HEK293 (cell line): ENCODE measurements around the gene RRP1.

Experiments
- ELK4 ChIP-seq: IDR thresholded peaks from 2 replicates; pipeline ENCODE4 v1.6.1; 2011; ENCODE audit warnings: mild to moderate bottlenecking, low read depth, low read length, borderline replicate concordance
- INSM2 ChIP-seq: fragments of 450-650 bp; formaldehyde crosslinking; IDR thresholded peaks from 2 replicates; pipeline ENCODE4 v1.5.1; 2016; ENCODE audit warnings: missing biosample characterization, missing genetic modification characterization
- KLF9 ChIP-seq: fragments of 450-650 bp; formaldehyde crosslinking; IDR thresholded peaks from 2 replicates; pipeline ENCODE4 v1.5.1; 2016; ENCODE audit warnings: missing biosample characterization, missing genetic modification characterization, low read depth
- REST ChIP-seq: fragments of 450-650 bp; formaldehyde crosslinking; IDR thresholded peaks from 2 replicates; pipeline ENCODE4 v1.5.1; 2016; ENCODE audit warnings: missing biosample characterization, missing genetic modification characterization
- SALL2 ChIP-seq: fragments of 450-650 bp; formaldehyde crosslinking; IDR thresholded peaks from 2 replicates; pipeline ENCODE4 v1.5.0; 2017; ENCODE audit warnings: missing biosample characterization, mild to moderate bottlenecking, missing genetic modification characterization, borderline replicate concordance
- SP2 ChIP-seq: fragments of 450-650 bp; formaldehyde crosslinking; IDR thresholded peaks from 2 replicates; pipeline ENCODE4 v1.5.1; 2016; ENCODE audit warnings: missing biosample characterization, missing genetic modification characterization
- ZBTB21 ChIP-seq: fragments of 450-650 bp; formaldehyde crosslinking; IDR thresholded peaks from 2 replicates; pipeline ENCODE4 v1.5.1; 2017; ENCODE audit warnings: missing biosample characterization, missing genetic modification characterization
- ZBTB7A ChIP-seq: fragments of 450-650 bp; formaldehyde crosslinking; IDR thresholded peaks from 2 replicates; pipeline ENCODE4 v1.5.1; 2016; ENCODE audit warnings: low read depth, missing biosample characterization, missing genetic modification characterization
- ZEB2 ChIP-seq: fragments of 450-650 bp; formaldehyde crosslinking; IDR thresholded peaks from 2 replicates; pipeline ENCODE4 v1.5.1; 2016; ENCODE audit warnings: missing biosample characterization, missing genetic modification characterization
- ZNF133 ChIP-seq: fragments of 450-650 bp; formaldehyde crosslinking; IDR thresholded peaks from 2 replicates; pipeline ENCODE4 v1.5.1; 2016; ENCODE audit warnings: missing biosample characterization, missing genetic modification characterization
- ZNF155 ChIP-seq: fragments of 450-650 bp; formaldehyde crosslinking; IDR thresholded peaks from 2 replicates; pipeline ENCODE4 v1.5.1; 2016; ENCODE audit warnings: missing biosample characterization, missing genetic modification characterization
- ZNF211 ChIP-seq: fragments of 450-650 bp; formaldehyde crosslinking; IDR thresholded peaks from 2 replicates; pipeline ENCODE4 v1.5.1; 2016; ENCODE audit warnings: low read depth, missing biosample characterization, missing genetic modification characterization
- ZNF214 ChIP-seq: fragments of 450-650 bp; formaldehyde crosslinking; IDR thresholded peaks from 2 replicates; pipeline ENCODE4 v1.5.1; 2017; ENCODE audit warnings: missing biosample characterization, mild to moderate bottlenecking, missing genetic modification characterization, borderline replicate concordance
- ZNF221 ChIP-seq: fragments of 450-650 bp; formaldehyde crosslinking; IDR thresholded peaks from 2 replicates; pipeline ENCODE4 v1.5.1; 2017; ENCODE audit warnings: missing biosample characterization, missing genetic modification characterization, borderline replicate concordance
- ZNF23 ChIP-seq: fragments of 450-650 bp; formaldehyde crosslinking; IDR thresholded peaks from 2 replicates; pipeline ENCODE4 v1.5.1; 2016; ENCODE audit warnings: missing biosample characterization, missing genetic modification characterization, borderline replicate concordance
- ZNF24 ChIP-seq: fragments of 450-650 bp; formaldehyde crosslinking; IDR thresholded peaks from 2 replicates; pipeline ENCODE4 v1.5.1; 2016; ENCODE audit warnings: missing biosample characterization, missing genetic modification characterization
- ZNF274 ChIP-seq, 2 experiments: fragments of 200-500 bp in 1 of 2; fragments of 450-650 bp in 1 of 2; sonication (Bioruptor generic) in 1 of 2; formaldehyde crosslinking in 1 of 2; IDR thresholded peaks; 2 replicates each; pipeline versions ENCODE4 v1.5.1 to v1.6.1; 2014 to 2016; ENCODE audit warnings: borderline replicate concordance in 1 of 2, inconsistent platforms in 1 of 2, low read length in 1 of 2, missing biosample characterization in 1 of 2, missing genetic modification characterization in 1 of 2
- ZNF311 ChIP-seq: fragments of 450-650 bp; formaldehyde crosslinking; IDR thresholded peaks from 2 replicates; pipeline ENCODE4 v1.5.1; 2017; ENCODE audit warnings: missing biosample characterization, missing genetic modification characterization, borderline replicate concordance
- ZNF354C ChIP-seq: fragments of 450-650 bp; formaldehyde crosslinking; IDR thresholded peaks from 2 replicates; pipeline ENCODE4 v1.5.1; 2016; ENCODE audit warnings: missing biosample characterization, missing genetic modification characterization, low read depth, borderline replicate concordance
- ZNF501 ChIP-seq: fragments of 450-650 bp; formaldehyde crosslinking; IDR thresholded peaks from 2 replicates; pipeline ENCODE4 v1.5.1; 2016; ENCODE audit warnings: missing biosample characterization, missing genetic modification characterization
- ZNF510 ChIP-seq: fragments of 450-650 bp; formaldehyde crosslinking; IDR thresholded peaks from 2 replicates; pipeline ENCODE4 v1.5.1; 2018; ENCODE audit warnings: mild to moderate bottlenecking, missing genetic modification characterization, missing biosample characterization; ENCODE audit not compliant: insufficient replicate concordance
- ZNF544 ChIP-seq: fragments of 450-650 bp; formaldehyde crosslinking; IDR thresholded peaks from 2 replicates; pipeline ENCODE4 v1.5.0; 2017; ENCODE audit warnings: missing biosample characterization, missing genetic modification characterization
- ZNF558 ChIP-seq: fragments of 450-650 bp; formaldehyde crosslinking; IDR thresholded peaks from 2 replicates; pipeline ENCODE4 v1.5.1; 2016; ENCODE audit warnings: missing biosample characterization, missing genetic modification characterization
- ZNF645 ChIP-seq: fragments of 450-650 bp; formaldehyde crosslinking; IDR thresholded peaks from 2 replicates; pipeline ENCODE4; 2016; ENCODE audit warnings: missing biosample characterization, missing genetic modification characterization
- ZNF658 ChIP-seq: fragments of 450-650 bp; formaldehyde crosslinking; IDR thresholded peaks from 2 replicates; pipeline ENCODE4; 2016; ENCODE audit warnings: missing biosample characterization, missing genetic modification characterization
- ZNF792 ChIP-seq: fragments of 450-650 bp; formaldehyde crosslinking; IDR thresholded peaks from 2 replicates; pipeline ENCODE4 v1.5.1; 2016; ENCODE audit warnings: missing biosample characterization, missing genetic modification characterization
- TF ChIP-seq, protein P1 (sequence below): fragments of 450-650 bp; formaldehyde crosslinking; IDR thresholded peaks from 2 replicates; pipeline ENCODE4 v1.5.1; 2017; ENCODE audit warnings: missing biosample characterization, missing genetic modification characterization
- TF ChIP-seq, protein P2 (sequence below): fragments of 450-650 bp; formaldehyde crosslinking; IDR thresholded peaks from 2 replicates; pipeline ENCODE4 v1.5.1; 2016; ENCODE audit warnings: missing biosample characterization, missing genetic modification characterization

Gene RRP1

GRCh38 chr21:43827015-43827611, 37.7 kb downstream of the RRP1 start (continued):
- TF ChIP-seq, protein P1, sequence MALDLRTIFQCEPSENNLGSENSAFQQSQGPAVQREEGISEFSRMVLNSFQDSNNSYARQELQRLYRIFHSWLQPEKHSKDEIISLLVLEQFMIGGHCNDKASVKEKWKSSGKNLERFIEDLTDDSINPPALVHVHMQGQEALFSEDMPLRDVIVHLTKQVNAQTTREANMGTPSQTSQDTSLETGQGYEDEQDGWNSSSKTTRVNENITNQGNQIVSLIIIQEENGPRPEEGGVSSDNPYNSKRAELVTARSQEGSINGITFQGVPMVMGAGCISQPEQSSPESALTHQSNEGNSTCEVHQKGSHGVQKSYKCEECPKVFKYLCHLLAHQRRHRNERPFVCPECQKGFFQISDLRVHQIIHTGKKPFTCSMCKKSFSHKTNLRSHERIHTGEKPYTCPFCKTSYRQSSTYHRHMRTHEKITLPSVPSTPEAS (tag by site-specific recombination), result no peak
- TF ChIP-seq ZNF792 (0 out of 2 replicates have a peak, but pooled peaks have one; percentile 59), ZNF133 (tag by site-specific recombination) (no peak), ZNF211 (tag by site-specific recombination) (no peak), ZNF354C (no peak), ZNF221 (no peak), ZNF24 (tag by site-specific recombination) (no peak), ZBTB7A (tag by site-specific recombination) (no peak), SP2 (tag by site-specific recombination) (peak; percentile 29; the same call in 1 of the 2 replicates), ZBTB21 (peak; percentile 64), ZNF214 (tag by site-specific recombination) (no peak), KLF9 (tag by site-specific recombination) (no peak), ZNF274 (IDR thresholded peaks at IDR 0.05; ENCODE audit: low read length) (no peak), ZNF274 (tag by site-specific recombination; IDR thresholded peaks at IDR 0.05; ENCODE audit: borderline replicate concordance) (no peak), ZNF501 (tag by site-specific recombination) (no peak), SALL2 (tag by site-specific recombination) (no peak), ZNF510 (tag by site-specific recombination) (no peak), ZNF658 (tag by site-specific recombination) (no peak), ZNF544 (tag by site-specific recombination) (no peak), INSM2 (no peak), REST (tag by site-specific recombination) (no peak), ELK4 (no peak), ZNF645 (no peak), ZNF23 (tag by site-specific recombination) (no peak), ZNF155 (tag by site-specific recombination) (no peak), ZEB2 (tag by site-specific recombination) (0 out of 2 replicates have a peak, but pooled peaks have one; percentile 58), ZNF311 (tag by site-specific recombination) (no peak), ZNF558 (tag by site-specific recombination) (no peak)
- TF ChIP-seq, protein P2, sequence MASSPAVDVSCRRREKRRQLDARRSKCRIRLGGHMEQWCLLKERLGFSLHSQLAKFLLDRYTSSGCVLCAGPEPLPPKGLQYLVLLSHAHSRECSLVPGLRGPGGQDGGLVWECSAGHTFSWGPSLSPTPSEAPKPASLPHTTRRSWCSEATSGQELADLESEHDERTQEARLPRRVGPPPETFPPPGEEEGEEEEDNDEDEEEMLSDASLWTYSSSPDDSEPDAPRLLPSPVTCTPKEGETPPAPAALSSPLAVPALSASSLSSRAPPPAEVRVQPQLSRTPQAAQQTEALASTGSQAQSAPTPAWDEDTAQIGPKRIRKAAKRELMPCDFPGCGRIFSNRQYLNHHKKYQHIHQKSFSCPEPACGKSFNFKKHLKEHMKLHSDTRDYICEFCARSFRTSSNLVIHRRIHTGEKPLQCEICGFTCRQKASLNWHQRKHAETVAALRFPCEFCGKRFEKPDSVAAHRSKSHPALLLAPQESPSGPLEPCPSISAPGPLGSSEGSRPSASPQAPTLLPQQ (tag by site-specific recombination), result no peak
